ENCODE results near the gene ARID1B.
"Not testable (repeated sequence)": the region's sequence is repeated elsewhere in the genome, so short reads cannot be mapped to it uniquely, and the experiment has no call there.

Gene ARID1B

GRCh38 chr6:157033428-157034140, 256.4 kb downstream of the ARID1B start:
- DNase-seq, result no peak

GRCh38 chr6:157034436-157035230, 257.5 kb downstream of the ARID1B start:
- DNase-seq, result no peak

GRCh38 chr6:157035546-157035945, 258.4 kb downstream of the ARID1B start:
- no peak for DNase-seq

GRCh38 chr6:157036245-157036711, 259.1 kb downstream of the ARID1B start:
- no peak for DNase-seq

GRCh38 chr6:157037165-157037564, 260.0 kb downstream of the ARID1B start:
- DNase-seq, result no peak

- DNase-seq, result no peak
Measured at GRCh38 chr6:157038610-157039009, 261.4 kb downstream of the ARID1B start.

GRCh38 chr6:157039639-157040038, 262.5 kb downstream of the ARID1B start:
- DNase-seq, result not testable (repeated sequence)

- no peak for DNase-seq
Measured at GRCh38 chr6:157040191-157040590, 263.0 kb downstream of the ARID1B start.

GRCh38 chr6:157045831-157046454, 268.8 kb downstream of the ARID1B start:
- DNase-seq, result no peak

- DNase-seq, result no peak
Measured at GRCh38 chr6:157046776-157047175, 269.6 kb downstream of the ARID1B start.

GRCh38 chr6:157047328-157047727, 270.1 kb downstream of the ARID1B start:
- no peak for DNase-seq

GRCh38 chr6:157047951-157048350, 270.8 kb downstream of the ARID1B start:
- no peak for DNase-seq

- no peak for DNase-seq
Measured at GRCh38 chr6:157049133-157049532, 272.0 kb downstream of the ARID1B start.

- DNase-seq, result no peak
Measured at GRCh38 chr6:157050537-157051265, 273.5 kb downstream of the ARID1B start.

- no peak for DNase-seq
Measured at GRCh38 chr6:157054531-157054979, 277.4 kb downstream of the ARID1B start.

- DNase-seq, result no peak
Measured at GRCh38 chr6:157055863-157056262, 278.7 kb downstream of the ARID1B start.

- no peak for DNase-seq
Measured at GRCh38 chr6:157056275-157056674, 279.1 kb downstream of the ARID1B start.

- DNase-seq, result no peak
Measured at GRCh38 chr6:157058574-157058973, 281.4 kb downstream of the ARID1B start.

- DNase-seq, result no peak
Measured at GRCh38 chr6:157059781-157060180, 282.6 kb downstream of the ARID1B start.

GRCh38 chr6:157060440-157060952, 283.3 kb downstream of the ARID1B start:
- DNase-seq, result no peak

GRCh38 chr6:157061770-157062594, 284.8 kb downstream of the ARID1B start:
- no peak for DNase-seq
